CD1c-positive myeloid dendritic cell (primary cell): Measurements from ENCODE around the gene IL17RC.
"Not testable (repeated sequence)": the region's sequence is repeated elsewhere in the genome, so short reads cannot be mapped to it uniquely, and the experiment has no call there.

Experiments
- DNase-seq: peaks from one replicate; pipeline ENCODE4 v3.0.0-alpha.2; 2016; ENCODE audit errors: extremely low spot score

IL17RC gene

DNA sequence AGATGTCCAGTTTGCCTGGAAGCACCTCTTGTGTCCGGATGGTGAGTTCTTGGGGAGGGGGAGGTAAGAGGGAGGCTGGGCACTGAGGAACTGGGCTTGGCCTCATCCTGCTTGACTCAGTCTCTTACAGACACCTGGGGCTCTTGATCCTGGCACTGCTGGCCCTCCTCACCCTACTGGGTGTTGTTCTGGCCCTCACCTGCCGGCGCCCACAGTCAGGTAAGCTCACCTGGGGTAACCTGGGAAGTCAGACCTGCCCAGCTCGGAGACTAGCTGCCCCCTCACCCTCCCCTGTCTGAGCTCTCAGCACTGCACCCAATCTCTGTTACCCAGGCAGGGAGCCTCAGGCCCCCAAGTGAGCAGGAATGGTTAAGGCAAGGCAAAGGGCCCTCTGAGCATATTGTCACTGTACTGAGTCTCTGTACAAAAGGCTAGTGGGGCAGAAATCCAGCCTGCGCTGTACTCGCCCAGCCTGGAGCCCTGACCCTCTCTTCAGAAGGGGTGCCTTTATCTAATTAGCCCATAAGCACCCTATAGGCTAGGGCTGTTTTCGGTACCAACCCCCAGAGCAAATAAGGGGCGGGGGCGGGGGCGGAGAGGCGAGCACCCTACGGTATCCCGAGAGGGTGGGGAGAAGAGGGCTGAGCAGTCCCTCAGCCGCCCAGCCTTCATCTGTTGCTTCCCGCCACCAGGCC, 2.2 kb upstream of the IL17RC start:
- DNase-seq: no peak

DNA sequence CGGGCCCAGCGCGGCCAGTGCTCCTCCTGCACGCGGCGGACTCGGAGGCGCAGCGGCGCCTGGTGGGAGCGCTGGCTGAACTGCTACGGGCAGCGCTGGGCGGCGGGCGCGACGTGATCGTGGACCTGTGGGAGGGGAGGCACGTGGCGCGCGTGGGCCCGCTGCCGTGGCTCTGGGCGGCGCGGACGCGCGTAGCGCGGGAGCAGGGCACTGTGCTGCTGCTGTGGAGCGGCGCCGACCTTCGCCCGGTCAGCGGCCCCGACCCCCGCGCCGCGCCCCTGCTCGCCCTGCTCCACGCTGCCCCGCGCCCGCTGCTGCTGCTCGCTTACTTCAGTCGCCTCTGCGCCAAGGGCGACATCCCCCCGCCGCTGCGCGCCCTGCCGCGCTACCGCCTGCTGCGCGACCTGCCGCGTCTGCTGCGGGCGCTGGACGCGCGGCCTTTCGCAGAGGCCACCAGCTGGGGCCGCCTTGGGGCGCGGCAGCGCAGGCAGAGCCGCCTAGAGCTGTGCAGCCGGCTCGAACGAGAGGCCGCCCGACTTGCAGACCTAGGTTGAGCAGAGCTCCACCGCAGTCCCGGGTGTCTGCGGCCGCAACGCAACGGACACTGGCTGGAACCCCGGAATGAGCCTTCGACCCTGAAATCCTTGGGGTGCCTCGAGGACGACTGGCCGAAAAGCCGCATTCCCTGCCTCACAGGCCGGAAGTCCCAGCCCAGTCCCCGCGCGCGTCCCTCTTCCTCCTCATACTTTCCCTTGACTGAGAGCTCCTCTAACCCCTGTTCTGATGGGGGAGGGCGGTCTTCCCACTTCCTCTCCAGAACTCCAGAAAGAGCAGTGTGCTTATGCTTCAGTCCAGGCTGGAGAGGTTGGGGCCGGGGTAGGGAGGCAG, 1.4 kb upstream of the IL17RC start:
- peak; percentile 73 for DNase-seq

DNA sequence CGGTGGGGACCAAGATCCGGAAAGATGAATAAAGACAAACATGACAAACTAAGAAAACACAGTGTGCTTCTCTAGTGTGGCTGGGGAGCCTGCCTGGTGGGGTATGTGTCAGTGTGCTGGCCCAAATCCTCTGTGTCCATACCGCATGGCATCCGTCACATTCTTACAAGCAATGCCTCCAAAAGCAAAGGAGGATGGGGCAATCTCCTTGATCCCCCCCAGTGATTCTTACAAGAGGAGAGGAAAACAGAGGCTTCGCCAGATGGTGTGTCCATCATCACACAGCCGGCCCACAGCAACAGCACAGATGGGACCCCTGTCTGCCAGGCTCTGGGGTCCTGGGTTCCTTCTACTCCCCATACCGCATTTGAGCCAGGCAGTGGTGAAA, 558 bp upstream of the IL17RC start:
- DNase-seq: no peak

DNA sequence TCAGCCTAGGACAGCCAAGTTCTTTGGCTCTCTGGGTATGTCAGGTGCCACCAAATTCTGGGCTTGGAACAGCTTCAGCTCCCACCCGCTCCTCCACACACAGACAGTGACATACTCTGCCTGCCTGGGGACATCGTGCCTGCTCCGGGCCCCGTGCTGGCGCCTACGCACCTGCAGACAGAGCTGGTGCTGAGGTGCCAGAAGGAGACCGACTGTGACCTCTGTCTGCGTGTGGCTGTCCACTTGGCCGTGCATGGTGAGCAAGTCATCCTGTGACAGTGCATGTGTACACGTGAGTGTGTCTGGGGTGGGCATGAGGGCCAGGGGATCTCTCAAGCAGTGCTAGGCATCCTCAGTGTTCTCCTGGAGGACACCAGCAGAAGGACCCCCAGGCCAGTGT, 922 bp downstream of the IL17RC start:
- DNase-seq: no peak

DNA sequence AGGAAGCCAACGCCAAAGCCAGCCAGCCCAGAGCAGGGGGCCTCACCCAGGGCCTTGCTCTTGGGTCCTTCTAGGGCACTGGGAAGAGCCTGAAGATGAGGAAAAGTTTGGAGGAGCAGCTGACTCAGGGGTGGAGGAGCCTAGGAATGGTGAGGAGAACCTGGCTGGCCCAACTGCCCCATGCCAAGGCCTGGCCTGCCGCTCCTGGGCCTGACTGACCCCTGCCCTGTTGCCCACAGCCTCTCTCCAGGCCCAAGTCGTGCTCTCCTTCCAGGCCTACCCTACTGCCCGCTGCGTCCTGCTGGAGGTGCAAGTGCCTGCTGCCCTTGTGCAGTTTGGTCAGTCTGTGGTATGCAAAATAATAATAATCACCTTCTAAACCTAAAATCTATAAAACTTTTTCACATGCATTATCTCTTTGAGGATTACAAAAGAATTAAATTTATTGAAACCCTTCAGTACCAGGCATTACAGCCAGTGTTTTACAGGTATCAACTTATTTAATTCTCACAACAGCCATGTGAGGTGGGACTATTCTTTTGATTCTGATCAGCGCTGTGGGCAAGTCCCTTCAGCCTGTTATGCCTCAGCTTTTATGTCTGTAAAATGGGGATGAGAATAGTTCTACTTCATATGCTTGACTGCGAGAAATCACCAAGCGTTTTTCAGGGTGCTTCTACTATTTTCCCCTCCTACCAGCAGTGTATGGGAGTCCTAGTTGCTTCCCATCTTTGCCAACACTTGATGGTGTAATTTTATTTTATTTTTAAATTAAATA, 1.6 kb downstream of the IL17RC start:
- no peak for DNase-seq

DNA sequence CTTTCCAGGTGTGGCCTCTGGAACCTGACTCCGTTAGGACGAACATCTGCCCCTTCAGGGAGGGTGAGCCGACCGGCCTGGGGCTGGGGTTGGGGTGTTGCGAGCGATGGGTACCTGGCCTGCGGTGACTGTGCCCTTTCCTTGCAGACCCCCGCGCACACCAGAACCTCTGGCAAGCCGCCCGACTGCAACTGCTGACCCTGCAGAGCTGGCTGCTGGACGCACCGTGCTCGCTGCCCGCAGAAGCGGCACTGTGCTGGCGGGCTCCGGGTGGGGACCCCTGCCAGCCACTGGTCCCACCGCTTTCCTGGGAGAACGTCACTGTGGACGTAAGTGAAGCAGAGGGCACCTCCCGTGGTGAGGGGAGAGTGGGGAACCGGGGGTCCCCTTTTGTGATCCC, 11.3 kb downstream of the IL17RC start:
- no peak for DNase-seq

DNA sequence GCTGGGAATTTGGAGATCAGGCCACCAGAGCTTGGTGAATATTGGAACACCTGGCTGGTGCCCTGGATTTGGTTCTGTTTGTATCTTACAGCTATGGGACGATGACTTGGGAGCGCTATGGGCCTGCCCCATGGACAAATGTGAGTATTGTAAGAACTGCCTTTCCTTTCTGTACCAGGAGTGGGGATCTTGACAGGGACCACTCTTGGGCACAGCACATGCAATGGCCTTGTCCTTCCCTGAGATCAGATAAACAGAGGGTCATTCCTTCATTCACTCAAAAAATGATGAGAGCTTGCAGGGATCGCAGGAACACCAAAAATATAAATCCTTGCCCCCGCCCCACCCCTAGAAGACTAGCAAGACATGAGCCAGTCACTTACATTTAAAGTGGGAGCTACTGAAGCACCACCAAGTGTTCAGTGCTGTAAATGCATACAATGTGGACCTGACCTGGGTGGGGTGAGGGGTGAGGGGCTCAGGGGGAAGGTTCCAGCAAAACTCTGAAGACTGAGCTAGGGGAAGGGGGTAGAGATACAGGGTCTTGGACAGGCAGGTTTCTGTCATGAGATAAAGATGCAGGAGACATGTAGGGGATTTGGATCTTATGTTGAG, 14.0 kb downstream of the IL17RC start:
- no peak for DNase-seq

DNA sequence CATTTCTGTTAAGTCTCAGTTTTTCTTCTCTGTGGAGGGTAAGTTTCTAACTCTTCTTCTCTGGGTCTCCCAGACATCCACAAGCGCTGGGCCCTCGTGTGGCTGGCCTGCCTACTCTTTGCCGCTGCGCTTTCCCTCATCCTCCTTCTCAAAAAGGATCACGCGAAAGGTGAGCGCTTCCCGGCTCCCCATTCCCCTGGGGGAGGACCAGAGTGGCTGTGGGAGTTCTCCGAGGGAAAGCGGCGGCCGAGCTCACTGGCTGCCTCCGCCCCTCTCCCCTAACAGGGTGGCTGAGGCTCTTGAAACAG, 15.6 kb downstream of the IL17RC start:
- no peak for DNase-seq

DNA sequence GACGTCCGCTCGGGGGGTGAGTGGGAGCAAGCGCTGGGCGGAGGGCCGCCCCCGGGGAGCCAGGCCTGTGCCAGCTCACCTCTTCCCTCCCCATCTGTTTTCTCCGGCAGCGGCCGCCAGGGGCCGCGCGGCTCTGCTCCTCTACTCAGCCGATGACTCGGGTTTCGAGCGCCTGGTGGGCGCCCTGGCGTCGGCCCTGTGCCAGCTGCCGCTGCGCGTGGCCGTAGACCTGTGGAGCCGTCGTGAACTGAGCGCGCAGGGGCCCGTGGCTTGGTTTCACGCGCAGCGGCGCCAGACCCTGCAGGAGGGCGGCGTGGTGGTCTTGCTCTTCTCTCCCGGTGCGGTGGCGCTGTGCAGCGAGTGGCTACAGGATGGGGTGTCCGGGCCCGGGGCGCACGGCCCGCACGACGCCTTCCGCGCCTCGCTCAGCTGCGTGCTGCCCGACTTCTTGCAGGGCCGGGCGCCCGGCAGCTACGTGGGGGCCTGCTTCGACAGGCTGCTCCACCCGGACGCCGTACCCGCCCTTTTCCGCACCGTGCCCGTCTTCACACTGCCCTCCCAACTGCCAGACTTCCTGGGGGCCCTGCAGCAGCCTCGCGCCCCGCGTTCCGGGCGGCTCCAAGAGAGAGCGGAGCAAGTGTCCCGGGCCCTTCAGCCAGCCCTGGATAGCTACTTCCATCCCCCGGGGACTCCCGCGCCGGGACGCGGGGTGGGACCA, 16.1 kb downstream of the IL17RC start:
- DNase-seq: peak; percentile 93

DNA sequence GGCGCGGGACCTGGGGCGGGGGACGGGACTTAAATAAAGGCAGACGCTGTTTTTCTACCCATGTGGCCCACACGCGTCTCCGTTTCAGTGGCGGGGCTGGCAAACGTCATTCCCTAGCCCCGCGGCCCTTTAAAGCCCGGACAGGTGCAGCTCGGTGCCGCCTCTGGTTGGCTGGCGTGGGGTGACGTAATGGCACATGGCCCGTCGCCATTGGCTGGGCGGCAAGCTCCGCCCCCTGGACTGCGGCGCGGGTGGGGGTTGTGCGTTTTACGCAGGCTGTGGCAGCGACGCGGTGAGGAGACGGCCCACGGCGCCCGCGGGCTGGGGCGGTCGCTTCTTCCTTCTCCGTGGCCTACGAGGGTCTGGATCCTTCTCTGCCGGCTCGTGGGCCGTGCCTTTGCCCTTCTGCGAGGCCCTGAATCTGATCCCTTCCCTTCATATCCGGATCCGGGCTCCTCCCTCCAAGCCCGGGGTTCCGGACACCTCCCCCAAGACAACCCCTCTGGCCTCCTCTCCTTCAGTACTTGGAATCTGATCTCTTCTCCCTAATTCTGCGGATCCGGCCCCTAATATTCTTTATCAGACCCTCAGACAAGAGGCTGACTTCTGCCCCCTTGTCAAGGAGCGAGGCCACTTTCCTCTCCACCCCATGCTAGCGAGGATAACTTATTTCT, 16.8 kb downstream of the IL17RC start, which contains the start of gene CRELD1:
Gene CRELD1 (plus strand): TSS at position 274 of the 674 bp plus-strand sequence. CDS start 605 bp downstream, outside the sequence.
- DNase-seq: peak; percentile 97

DNA sequence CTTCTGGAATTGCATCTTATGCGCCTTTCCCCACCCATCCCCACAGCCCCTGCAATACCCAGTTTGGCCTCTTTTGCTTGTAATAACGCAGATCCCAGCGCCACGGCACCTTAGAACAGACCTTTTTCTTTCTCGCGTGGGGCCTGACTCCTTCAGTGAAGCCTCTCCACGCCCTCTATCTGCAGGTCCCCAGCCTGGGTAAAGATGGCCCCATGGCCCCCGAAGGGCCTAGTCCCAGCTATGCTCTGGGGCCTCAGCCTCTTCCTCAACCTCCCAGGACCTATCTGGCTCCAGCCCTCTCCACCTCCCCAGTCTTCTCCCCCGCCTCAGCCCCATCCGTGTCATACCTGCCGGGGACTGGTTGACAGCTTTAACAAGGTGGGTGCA, 17.3 kb downstream of the IL17RC start:
- peak; percentile 15 for DNase-seq

DNA sequence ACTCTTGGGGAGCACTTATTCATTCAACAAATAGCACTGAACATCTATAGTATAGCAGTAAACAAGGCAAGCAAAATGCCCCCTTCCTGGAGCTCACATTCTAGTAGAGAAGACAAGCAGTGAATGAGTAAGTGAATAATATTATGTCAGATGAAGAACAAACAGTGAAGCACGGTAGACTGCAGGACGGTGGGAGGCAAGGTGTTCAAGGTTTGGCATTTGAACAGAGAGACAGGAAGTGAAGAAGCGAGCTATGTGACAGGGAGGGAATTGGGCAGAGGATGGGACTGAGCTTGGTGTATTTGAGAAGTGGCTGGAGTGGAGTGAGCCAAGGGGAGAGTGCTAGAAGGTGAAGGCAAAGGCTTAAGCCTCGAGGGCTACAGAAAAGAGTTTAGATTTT, 18.1 kb downstream of the IL17RC start:
- DNase-seq: no peak

DNA sequence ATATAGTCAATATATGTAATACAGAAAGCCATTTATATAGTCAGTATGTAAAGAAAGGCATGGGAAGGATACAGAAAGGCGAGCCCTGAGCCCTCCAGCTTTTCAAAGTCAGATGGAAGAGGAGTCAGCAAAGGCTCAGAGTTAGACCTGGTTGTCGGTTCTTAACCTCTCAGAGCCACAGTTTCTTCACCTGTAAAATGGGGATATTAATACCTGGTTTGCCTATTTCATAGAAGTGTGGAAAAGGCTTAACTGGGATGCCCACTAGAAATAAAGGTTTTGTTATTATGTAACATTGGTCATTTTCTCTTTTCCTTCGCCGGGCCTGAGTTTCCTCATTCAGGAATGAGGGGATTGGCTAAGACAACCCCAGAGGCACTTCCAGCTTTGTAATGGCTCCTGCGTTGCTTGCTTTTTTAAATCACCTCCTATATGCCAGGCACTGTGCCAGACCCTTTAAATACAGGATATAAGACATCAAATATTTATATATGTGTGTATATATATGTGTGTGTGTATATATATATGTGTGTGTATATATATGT, 19.1 kb downstream of the IL17RC start:
- peak; percentile 15 for DNase-seq

DNA sequence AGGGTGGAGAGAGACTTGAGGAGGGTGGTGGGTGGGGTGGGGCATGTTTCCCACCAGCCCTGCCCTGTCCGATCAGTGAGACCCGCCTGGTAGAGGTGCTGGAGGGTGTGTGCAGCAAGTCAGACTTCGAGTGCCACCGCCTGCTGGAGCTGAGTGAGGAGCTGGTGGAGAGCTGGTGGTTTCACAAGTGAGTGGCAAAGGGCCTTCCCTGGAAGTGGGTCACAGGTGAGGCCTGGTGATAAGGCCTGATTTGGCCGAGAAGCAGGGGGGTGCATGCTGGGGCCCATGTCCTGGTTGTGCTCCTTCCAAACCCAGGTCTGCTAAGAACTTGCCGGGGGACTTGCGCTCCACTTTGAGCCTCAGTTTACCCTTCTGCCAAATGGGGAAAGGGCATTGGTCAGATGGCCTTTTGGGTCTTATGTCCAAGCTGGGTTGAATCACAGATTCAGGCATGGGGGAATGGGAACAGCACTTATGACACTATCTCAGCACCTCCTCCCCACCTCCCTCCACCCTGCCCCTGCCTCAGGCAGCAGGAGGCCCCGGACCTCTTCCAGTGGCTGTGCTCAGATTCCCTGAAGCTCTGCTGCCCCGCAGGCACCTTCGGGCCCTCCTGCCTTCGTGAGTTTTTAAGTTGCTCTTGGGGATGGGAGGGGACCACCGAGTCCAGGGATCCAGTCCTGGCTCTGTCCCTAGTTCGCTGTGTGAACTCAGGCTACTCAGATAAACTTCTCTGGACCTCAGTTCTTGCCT, 20.8 kb downstream of the IL17RC start:
- no peak for DNase-seq

DNA sequence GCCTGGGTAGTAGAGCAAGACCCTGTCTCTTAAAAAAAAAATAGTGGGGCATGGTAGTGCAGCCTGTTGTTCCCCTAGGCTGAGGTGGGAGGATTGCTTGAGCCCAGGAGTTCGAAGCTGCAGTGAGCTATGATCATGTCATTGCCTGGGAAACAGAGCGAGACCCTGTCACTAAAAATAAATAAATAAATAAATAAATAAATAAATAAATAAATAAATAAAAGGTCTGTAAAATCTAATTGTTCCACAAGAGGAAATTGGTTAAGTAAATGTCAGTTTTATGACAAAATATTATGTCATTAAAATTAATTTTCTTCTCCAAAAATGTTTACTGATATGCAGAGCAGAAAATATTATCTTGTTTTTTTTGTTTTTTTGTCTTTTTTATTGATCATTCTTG, 22.1 kb downstream of the IL17RC start:
- no peak for DNase-seq

DNA sequence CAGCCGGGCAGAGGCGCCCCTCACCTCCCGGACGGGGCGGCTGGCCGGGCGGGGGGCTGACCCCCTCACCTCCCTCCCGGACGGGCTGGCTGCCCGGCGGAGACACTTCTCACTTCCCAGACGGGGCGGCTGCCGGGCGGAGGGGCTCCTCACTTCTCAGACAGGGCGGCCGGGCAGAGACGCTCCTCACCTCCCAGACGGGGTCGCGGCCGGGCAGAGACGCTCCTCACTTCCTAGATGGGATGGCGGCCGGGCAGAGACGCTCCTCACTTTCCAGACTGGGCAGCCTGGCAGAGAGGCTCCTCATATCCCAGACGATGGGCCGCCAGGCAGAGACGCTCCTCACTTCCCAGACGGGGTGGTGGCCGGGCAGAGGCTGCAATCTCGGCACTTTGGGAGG, 23.0 kb downstream of the IL17RC start:
- DNase-seq: not testable (repeated sequence)

DNA sequence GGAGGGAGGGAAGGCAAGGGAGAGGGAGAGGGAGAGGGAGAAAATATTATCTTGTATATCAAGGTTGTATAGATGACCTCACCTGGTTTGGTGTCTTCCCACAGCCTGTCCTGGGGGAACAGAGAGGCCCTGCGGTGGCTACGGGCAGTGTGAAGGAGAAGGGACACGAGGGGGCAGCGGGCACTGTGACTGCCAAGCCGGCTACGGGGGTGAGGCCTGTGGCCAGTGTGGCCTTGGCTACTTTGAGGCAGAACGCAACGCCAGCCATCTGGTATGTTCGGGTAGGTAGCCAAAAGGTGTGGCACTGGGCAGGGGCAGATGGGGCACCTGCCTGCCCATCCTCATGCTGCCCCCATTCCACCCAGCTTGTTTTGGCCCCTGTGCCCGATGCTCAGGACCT, 23.8 kb downstream of the IL17RC start:
- no peak for DNase-seq

DNA sequence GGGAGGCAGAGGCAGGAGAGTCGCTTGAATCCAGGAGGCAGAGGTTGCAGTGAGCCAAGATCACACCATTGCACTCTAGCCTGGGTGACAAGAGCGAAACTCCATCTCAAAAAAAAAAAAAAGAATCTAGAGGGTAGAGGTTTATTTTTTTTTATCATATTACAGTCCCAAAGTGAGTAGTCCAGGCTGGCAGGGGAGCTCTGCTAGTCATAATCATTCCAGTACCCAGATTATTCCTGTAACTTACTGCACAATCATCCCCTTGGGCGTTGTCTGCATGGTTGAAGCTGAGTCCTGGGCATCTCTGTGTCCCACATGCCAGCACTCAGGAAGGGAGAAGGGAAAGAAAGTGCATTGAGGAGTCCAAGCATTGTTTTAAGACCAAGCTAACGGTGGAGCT, 25.3 kb downstream of the IL17RC start:
- DNase-seq: no peak

DNA sequence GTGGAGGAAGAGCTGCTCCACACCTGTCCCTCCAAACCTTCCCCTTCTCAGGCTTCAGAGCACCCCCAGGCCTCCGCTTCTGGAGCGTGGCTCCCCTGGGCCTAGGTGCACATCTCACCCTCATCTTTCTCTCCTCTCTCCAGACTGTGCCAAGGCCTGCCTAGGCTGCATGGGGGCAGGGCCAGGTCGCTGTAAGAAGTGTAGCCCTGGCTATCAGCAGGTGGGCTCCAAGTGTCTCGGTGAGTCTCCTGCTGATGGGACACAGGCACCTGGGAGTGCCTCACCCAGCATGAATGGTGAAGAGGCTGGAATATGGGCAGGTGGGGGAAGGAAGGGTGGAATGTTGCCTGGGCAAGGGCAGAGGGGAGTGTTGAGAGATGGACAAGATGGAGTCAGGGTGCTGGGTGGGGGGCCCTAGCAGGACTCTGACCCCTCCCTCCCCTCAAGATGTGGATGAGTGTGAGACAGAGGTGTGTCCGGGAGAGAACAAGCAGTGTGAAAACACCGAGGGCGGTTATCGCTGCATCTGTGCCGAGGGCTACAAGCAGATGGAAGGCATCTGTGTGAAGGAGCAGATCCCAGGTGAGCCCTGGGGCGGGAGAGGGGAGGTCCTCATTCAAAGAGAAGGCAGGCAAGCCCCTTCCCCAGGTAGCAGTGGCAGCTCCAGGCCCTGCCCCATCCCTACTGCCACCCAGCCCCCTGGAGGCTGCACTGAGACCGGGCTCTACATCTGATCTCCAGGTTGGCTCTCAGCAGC, 26.2 kb downstream of the IL17RC start:
- no peak for DNase-seq
